MM.1S (cell line): ENCODE measurements around the gene MYL4.

Experiments used
- CTCF ChIP-seq: fragments of 300-600 bp; sonication (generic); IDR thresholded peaks from 2 replicates; pipeline ENCODE4 v1.5.1; 2016; ENCODE audit warnings: antibody characterized with exemption, low read length, mixed read lengths
- EZH2 ChIP-seq: fragments of 300-600 bp; sonication (generic); optimal IDR thresholded peaks from 2 replicates; pipeline ENCODE3; 2017; ENCODE audit warnings: low read depth, mild to moderate bottlenecking, antibody characterized with exemption, low read length, mixed read lengths

GRCh38 chr17:47267354-47267828 lies 58.2 kb downstream of the MYL4 start:
- TF ChIP-seq CTCF (no peak), EZH2 (no peak)
